OCI-LY7 (cell line): ENCODE results near the gene EPHA3. TPM values are rescaled to one million over a fixed set of nuclear protein-coding genes. Genes with fewer than 3 reads are reported as not detected.

Experiments
- BruUV-seq: library from RNA; stranded (reverse); fragments of 400-500 nt; replicated peaks from 2 replicates; lab custom pipeline; 2021; lab: Mats Ljungman, UMichigan
- CTCF ChIA-PET: fragments of 300-600 bp; sonication (Branson Sonifier 250); formaldehyde crosslinking; loops from one replicate; lab custom pipeline; 2022; ENCODE audit warnings: antibody characterized with exemption; ENCODE audit not compliant: unreplicated experiment; lab: Charles Lee
- POLR2A ChIA-PET: fragments of 300-600 bp; sonication (Branson Sonifier 250); formaldehyde crosslinking; loops from one replicate; lab custom pipeline; 2022; ENCODE audit warnings: antibody characterized with exemption; lab: Charles Lee
- DNase-seq: peaks from one replicate; pipeline ENCODE4 v3.0.0-alpha.2; 2015; ENCODE audit warnings: low spot score
- H2AFZ ChIP-seq: fragments of 200-600 bp; sonication (generic), shearing (Covaris generic); 2 replicates; pipeline ENCODE4 v1.6.1; 2014; ENCODE audit warnings: mild to moderate bottlenecking, antibody characterized with exemption, low read length, moderate library complexity
- H3K27ac ChIP-seq: fragments of 200-600 bp; sonication (generic); 2 replicates; pipeline ENCODE4 v1.5.1; 2014; ENCODE audit warnings: mixed run types, low read depth, mild to moderate bottlenecking, moderate library complexity, low read length, inconsistent platforms; ENCODE audit not compliant: poor library complexity, severe bottlenecking
- H3K36me3 ChIP-seq: fragments of 200-600 bp; sonication (generic); 2 replicates; pipeline ENCODE4 v1.6.1; 2014; ENCODE audit warnings: mild to moderate bottlenecking, antibody characterized with exemption, low read length, moderate library complexity, mixed read lengths; ENCODE audit not compliant: insufficient read depth
- H3K4me1 ChIP-seq: fragments of 200-600 bp; sonication (generic); 2 replicates; pipeline ENCODE4 v1.5.1; 2014; ENCODE audit warnings: mild to moderate bottlenecking, low read length; ENCODE audit not compliant: insufficient read depth, poor library complexity, severe bottlenecking
- H3K4me2 ChIP-seq: fragments of 200-600 bp; sonication (generic); 2 replicates; pipeline ENCODE4 v1.6.1; 2014; ENCODE audit warnings: mild to moderate bottlenecking, low read length
- H3K4me3 ChIP-seq: fragments of 200-600 bp; sonication (generic); 2 replicates; pipeline ENCODE4 v1.5.1; 2014; ENCODE audit warnings: mild to moderate bottlenecking, low read depth, low read length; ENCODE audit not compliant: poor library complexity, severe bottlenecking
- H3K79me2 ChIP-seq: fragments of 200-600 bp; sonication (generic); 2 replicates; pipeline ENCODE4 v1.6.1; 2016; ENCODE audit warnings: low read depth, mild to moderate bottlenecking, low read length, moderate library complexity, mixed read lengths; ENCODE audit not compliant: insufficient read depth
- H3K9me2 ChIP-seq: fragments of 200-600 bp; sonication (generic); 2 replicates; pipeline ENCODE4 v1.6.1; 2016; ENCODE audit warnings: mild to moderate bottlenecking, low read length, mixed read lengths; ENCODE audit not compliant: insufficient read depth
- H3K9me3 ChIP-seq: fragments of 200-600 bp; sonication (generic); 2 replicates; pipeline ENCODE4 v1.6.1; 2014; ENCODE audit warnings: mild to moderate bottlenecking, mixed run types, low read length, mixed read lengths
- H4K20me1 ChIP-seq: fragments of 200-600 bp; sonication (generic); 2 replicates; pipeline ENCODE4 v1.6.1; 2014; ENCODE audit warnings: mild to moderate bottlenecking, antibody characterized with exemption, low read length, moderate library complexity, mixed read lengths; ENCODE audit not compliant: insufficient read depth
- EZH2phosphoT487 ChIP-seq: fragments of 200-600 bp; sonication (generic); IDR thresholded peaks from 2 replicates; pipeline ENCODE4 v1.6.1; 2018; ENCODE audit warnings: low read depth, borderline replicate concordance, mild to moderate bottlenecking, mixed run types, antibody characterized with exemption, low read length, moderate library complexity, mixed read lengths
- intact Hi-C: fragments of 100-400 bp; cut with micrococcal nuclease; formaldehyde crosslinking; loops from one replicate; pipeline ENCODE4 v1.10.0; 2022; ENCODE audit not compliant: unreplicated experiment
- total RNA-seq, 2 experiments: library from RNA; depleted of rRNA in 1 of 2; stranded (reverse); fragments of >200 nt in 1 of 2; shearing (Covaris generic) in 1 of 2; gene quantifications; 2 replicates each; pipeline ENCODE4 v1.2.3, GENCODE V29; 2014 to 2022
- TF ChIP-seq, protein P1 (sequence below): fragments of 200-600 bp; sonication (generic); conservative IDR thresholded peaks from 2 replicates; pipeline ENCODE4 v1.5.1; 2014; ENCODE audit warnings: mild to moderate bottlenecking, antibody characterized with exemption, low read length, moderate library complexity, mixed read lengths

EPHA3 gene
- total RNA-seq, 2 experiments from 2014 or later: not detected

DNA sequence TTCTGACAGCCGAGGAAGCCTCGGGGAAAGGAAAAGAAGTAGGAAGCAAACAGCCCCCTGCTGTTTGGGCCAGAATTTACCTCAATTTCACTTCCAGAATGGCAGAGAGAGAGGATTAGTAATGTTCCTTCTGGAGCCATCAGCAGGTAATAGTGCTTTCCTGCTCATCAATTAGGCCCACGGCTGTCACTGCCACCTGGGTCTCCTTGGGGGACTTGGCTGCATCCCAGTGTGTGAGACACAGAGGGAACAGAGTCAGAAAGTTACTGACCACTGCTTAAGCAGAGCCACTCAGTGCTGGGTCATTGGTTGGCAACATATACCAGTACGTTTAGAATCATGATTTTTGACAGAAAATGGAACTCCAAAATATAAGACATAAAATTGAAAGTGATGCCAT is 397.0 kb downstream of the EPHA3 start:
- no peak overlapping the region for H3K4me2 ChIP-seq
- H3K79me2 ChIP-seq: no peaks in the 10 kb centered on the region
- TF ChIP-seq, protein P1, sequence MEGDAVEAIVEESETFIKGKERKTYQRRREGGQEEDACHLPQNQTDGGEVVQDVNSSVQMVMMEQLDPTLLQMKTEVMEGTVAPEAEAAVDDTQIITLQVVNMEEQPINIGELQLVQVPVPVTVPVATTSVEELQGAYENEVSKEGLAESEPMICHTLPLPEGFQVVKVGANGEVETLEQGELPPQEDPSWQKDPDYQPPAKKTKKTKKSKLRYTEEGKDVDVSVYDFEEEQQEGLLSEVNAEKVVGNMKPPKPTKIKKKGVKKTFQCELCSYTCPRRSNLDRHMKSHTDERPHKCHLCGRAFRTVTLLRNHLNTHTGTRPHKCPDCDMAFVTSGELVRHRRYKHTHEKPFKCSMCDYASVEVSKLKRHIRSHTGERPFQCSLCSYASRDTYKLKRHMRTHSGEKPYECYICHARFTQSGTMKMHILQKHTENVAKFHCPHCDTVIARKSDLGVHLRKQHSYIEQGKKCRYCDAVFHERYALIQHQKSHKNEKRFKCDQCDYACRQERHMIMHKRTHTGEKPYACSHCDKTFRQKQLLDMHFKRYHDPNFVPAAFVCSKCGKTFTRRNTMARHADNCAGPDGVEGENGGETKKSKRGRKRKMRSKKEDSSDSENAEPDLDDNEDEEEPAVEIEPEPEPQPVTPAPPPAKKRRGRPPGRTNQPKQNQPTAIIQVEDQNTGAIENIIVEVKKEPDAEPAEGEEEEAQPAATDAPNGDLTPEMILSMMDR: no peak
- H3K4me1 ChIP-seq: no peaks in the 10 kb centered on the region
- no peak overlapping the region for H2AFZ ChIP-seq
- BruUV-seq: no TSS peak
- no peaks in the 10 kb centered on the region for H3K36me3 ChIP-seq
- POLR2A ChIA-PET: no interaction called here
- DNase-seq: no peak
- no peaks in the 10 kb centered on the region for H3K9me3 ChIP-seq
- H3K27ac ChIP-seq: no peak overlapping the region
- intact Hi-C loops: no loop called here
- H4K20me1 ChIP-seq: no peaks in the 10 kb centered on the region
- no peaks in the 10 kb centered on the region for H3K9me2 ChIP-seq
- H3K4me3 ChIP-seq: no peak overlapping the region
- CTCF ChIA-PET: no interaction called here

DNA sequence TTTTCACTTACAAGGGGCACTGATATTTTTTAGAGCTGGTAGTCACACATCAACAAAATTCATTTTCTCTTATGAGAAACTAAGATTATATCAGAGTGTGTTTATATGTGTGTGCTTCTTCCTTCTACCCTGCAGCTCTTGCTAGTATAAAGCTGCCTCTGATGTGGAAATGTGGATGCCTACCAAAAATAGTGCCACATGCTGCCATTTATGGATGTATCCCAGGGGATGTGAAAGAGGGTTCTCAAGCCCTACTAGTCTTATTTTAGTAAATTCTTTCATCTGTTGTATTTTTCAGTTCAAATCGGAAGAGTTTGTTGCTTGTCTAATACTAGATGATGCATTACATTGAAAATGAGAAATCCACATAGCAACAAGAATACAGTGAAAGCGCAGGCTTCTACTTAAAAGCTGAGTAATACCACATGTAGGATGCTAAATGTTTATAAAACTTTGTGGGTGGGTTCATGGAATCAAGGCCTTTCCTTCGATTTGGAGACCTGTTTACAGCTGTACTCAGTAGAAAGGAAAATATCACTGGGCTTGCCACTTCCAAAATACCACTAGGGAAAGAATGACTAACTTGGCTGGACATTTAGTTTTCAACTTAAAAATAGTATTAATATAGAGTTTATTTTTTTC is 399.2 kb downstream of the EPHA3 start:
- Histone ChIP-seq H4K20me1 (no peaks in the 10 kb centered on the region), H3K9me3 (no peaks in the 10 kb centered on the region), H3K36me3 (no peaks in the 10 kb centered on the region), H3K4me3 (no peak overlapping the region), H3K9me2 (no peaks in the 10 kb centered on the region), H2AFZ (no peak overlapping the region), H3K4me1 (no peaks in the 10 kb centered on the region), H3K79me2 (no peaks in the 10 kb centered on the region), H3K27ac (no peak overlapping the region), H3K4me2 (no peak overlapping the region)
- DNase-seq: no peak
- BruUV-seq: no TSS peak
- ChIA-PET CTCF (no interaction called here), POLR2A (interaction anchor here (0.6 kb wide), 1 partner anchor 886 kb away, joined by 4 read pairs; no protein-coding TSS in a partner anchor)
- intact Hi-C loops: no loop called here
- TF ChIP-seq, protein P1: no peak
- TF ChIP-seq EZH2phosphoT487: no peak

- no TSS peak for BruUV-seq
- Histone ChIP-seq H3K4me3 (no peak overlapping the region), H2AFZ (no peak overlapping the region), H3K9me2 (no peaks in the 10 kb centered on the region; the same call in 1 of the 2 replicates), H3K79me2 (no peaks in the 10 kb centered on the region), H4K20me1 (no peaks in the 10 kb centered on the region), H3K9me3 (no peaks in the 10 kb centered on the region), H3K4me2 (no peak overlapping the region), H3K36me3 (no peaks in the 10 kb centered on the region), H3K4me1 (no peaks in the 10 kb centered on the region), H3K27ac (no peak overlapping the region)
- DNase-seq: no peak
- CTCF ChIA-PET: no interaction called here
- no peak for TF ChIP-seq EZH2phosphoT487
- TF ChIP-seq, protein P1: no peak
- POLR2A ChIA-PET: no interaction called here
- intact Hi-C loops: no loop called here
Measured at GRCh38 chr3:89521328-89521727, 413.9 kb downstream of the EPHA3 start.
